Subcutaneous preadipocyte (primary cell): ENCODE data around the gene ALDH3B2. TPM values are rescaled to one million over a fixed set of nuclear protein-coding genes. Genes with fewer than 3 reads are reported as not detected.

ENCODE experiments used
- small RNA-seq: library from RNA; depleted of rRNA; stranded (forward); fragments of <200 nt; gene quantifications from one replicate; pipeline ENCODE3, GENCODE V24; 2012
- total RNA-seq: library from RNA; depleted of rRNA; stranded (reverse); fragments of >200 nt; gene quantifications from 2 replicates; pipeline ENCODE4 v1.2.3, GENCODE V29; 2012

The ALDH3B2 gene, protein sequence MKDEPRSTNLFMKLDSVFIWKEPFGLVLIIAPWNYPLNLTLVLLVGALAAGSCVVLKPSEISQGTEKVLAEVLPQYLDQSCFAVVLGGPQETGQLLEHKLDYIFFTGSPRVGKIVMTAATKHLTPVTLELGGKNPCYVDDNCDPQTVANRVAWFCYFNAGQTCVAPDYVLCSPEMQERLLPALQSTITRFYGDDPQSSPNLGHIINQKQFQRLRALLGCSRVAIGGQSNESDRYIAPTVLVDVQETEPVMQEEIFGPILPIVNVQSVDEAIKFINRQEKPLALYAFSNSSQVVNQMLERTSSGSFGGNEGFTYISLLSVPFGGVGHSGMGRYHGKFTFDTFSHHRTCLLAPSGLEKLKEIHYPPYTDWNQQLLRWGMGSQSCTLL
- not detected in 2 replicates for total RNA-seq

DNA sequence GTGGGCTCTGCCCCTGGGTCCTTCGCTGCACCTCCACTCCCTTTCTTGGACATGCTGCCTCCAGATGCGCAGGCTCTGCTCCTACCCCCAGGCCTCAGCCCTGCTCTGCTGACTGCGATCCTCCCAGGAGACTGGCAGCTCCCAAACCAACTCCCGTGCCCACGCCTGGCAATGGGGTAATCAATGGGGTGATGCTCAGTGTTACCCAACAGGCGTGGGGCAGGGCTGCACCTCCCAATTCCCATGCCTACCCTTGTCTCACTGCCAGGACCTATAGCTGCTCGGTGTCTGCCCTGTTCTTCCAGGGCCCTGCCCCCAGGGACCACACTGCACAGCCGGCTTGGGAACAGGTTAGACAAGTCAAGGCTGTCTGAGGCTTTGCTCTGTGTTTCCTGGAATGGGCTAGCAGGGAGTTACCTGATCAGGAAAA lies at the start of gene ALDH3B2:
TSS of gene ALDH3B2 (minus strand) at position 182 of the 430 bp plus-strand sequence. CDS start 7,688 bp downstream, outside the sequence.

DNA sequence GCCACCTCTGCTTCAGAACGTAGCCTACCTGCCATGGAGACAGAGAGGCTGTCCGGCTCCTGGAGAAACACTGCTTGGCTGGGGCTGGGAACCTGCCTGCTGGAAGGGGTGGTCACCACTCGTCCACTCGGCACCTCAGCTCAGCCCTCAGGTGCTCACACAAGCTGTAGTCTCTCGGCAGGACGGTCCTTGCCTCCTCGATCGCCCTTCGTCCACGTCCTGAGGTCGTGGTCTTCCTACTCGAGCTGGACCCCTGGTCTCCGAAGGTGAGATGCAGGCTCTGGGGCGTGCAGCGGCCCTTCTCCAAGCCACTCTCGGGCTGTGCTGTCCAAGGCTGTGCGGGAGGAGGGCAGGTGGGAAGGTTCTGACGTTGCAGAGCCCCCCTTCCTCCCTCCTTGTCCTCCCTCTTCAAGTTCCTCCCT lies 35.0 kb downstream of the ALDH3B2 start, which contains the start of gene TBX10:
TSS of gene TBX10 (minus strand) at position 326 of the 422 bp plus-strand sequence. CDS start at position 35, 291 bp downstream.

DNA sequence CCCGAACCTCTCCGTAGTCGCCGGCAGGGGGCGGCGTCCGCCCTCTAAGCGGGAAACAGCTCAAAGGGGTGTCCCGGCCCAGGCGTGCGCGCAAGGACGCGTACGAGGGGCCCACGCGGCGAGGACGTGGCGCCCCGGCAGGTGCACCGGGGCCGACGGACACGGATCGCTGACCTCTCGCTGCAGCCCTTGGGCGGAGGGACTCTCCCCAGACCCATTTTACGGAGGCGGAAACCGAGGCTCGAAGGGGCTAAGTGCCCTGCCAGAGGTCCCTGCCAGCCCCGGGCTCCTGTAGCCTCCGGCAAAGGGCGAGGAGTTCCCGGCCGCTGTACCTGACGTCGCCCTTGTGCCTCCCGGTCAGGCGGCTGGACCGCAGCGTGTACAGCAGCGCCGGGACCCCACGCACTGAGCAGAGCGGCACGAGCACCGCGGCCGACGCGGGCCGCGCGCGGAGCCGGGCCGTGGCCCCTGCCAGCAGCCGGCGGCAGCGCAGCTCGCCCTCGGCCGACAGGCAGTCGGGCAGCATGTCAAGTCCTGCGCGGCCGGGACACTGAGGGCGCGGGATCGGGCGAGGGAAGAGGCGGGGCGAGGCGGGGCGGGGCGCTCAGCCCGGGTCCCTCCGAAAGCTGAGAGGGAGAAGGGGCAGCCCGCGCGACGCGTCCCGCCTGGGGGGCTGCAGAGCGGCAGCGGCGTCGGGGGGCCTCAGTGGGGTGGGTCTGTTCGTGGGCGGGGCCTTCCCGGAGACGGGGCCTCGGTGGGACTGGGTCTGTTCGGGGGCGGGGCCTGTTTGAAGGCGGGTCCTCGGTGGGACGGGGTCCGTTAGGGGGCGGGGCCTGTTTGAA lies 44.8 kb downstream of the ALDH3B2 start, which contains the start of gene NUDT8:
TSS of gene NUDT8 (minus strand) at position 552 of the 842 bp plus-strand sequence. CDS start at position 526, 26 bp downstream.

Small RNA genes within 50 kb of the gene (small RNA-seq; reads per million reads assigned to genes)
- gene RPL37P2 = 0.79 reads per million, percentile 49 among the genes with 10 or more reads in this experiment

Other genes starting within 250 kb of the ALDH3B2 start
- 42.3 and 50.2 TPM in 2 replicates for gene RPS6KB2, start 246.1 kb downstream of the ALDH3B2 start, total RNA-seq
- gene PTPRCAP, start 236.9 kb downstream of the ALDH3B2 start, total RNA-seq = 0.78 and 1.1 TPM in 2 replicates
- gene CORO1B, start 231.1 kb downstream of the ALDH3B2 start, total RNA-seq = 90.9 and 94.4 TPM in 2 replicates
- gene GPR152, start 221.9 kb downstream of the ALDH3B2 start, total RNA-seq = under 0.01 TPM in 1 of 2 replicates, not detected in the other
- not detected in 2 replicates for gene CABP4, start 219.3 kb downstream of the ALDH3B2 start, total RNA-seq
- gene TMEM134, start 205.4 kb downstream of the ALDH3B2 start, total RNA-seq = 9.4 and 10.3 TPM in 2 replicates
- 44.8 and 69.1 TPM in 2 replicates for gene AIP, start 191.6 kb downstream of the ALDH3B2 start, total RNA-seq
- 15.1 and 24.6 TPM in 2 replicates for gene PITPNM1, start 169.3 kb downstream of the ALDH3B2 start, total RNA-seq
- 12.5 and 16.4 TPM in 2 replicates for gene CDK2AP2, start 166.5 kb downstream of the ALDH3B2 start, total RNA-seq
- gene CABP2, start 151.2 kb downstream of the ALDH3B2 start, total RNA-seq = not detected in 2 replicates
- gene GSTP1, start 90.8 kb downstream of the ALDH3B2 start, total RNA-seq = 477 and 854 TPM in 2 replicates
- gene NDUFV1, start 67.7 kb downstream of the ALDH3B2 start, total RNA-seq = 207 and 250 TPM in 2 replicates
- gene NUDT8, start 44.7 kb downstream of the ALDH3B2 start, total RNA-seq = 11.7 and 23.5 TPM in 2 replicates
- gene TBX10, start 34.9 kb downstream of the ALDH3B2 start, total RNA-seq = not detected in 2 replicates
- not detected in 2 replicates for gene ACY3, start 23.9 kb downstream of the ALDH3B2 start, total RNA-seq